Thyroid gland (tissue), 4 donors: ENCODE measurements around the gene APOF.

Source experiments
- CTCF ChIP-seq, 6 experiments: fragments of 200-600 bp in 3 of 6; fragments of 450-650 bp in 3 of 6; sonication (generic) in 3 of 6; IDR thresholded peaks; one replicate each; pipeline ENCODE4 v1.5.1; 2016 to 2019; ENCODE audit warnings: antibody characterized with exemption in 6 of 6, mild to moderate bottlenecking in 2 of 6, inconsistent platforms in 1 of 6, moderate library complexity in 1 of 6
- POLR2A ChIP-seq, 2 donors: fragments of 450-650 bp; IDR thresholded peaks; one replicate each; pipeline ENCODE4 v1.6.1; 2017; ENCODE audit warnings: antibody characterized with exemption in 2 of 2, mild to moderate bottlenecking in 2 of 2, moderate library complexity in 1 of 2

DNA sequence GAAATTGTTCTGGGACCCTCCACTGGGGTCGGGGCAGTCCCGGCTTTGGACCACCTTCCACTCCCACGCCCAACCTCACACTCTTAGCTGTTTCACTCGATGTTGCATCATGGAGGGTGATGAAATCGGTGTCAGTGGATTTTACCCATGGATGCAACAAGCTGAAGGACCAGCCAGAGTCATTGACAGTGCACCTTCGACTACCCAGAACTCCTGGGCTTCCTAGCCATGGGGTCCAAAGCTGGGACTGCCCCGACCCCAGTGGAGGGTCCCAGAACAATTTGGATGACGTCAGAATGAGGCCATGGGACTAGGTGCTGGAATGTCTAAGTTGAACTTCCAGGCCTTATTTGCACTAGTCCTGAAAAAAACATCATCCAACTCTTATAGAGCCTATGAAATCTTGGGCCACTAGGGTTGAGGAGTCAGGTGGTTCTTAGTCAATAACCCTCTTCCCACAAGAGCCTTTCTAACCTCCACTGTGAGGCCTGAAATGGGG lies 24.9 kb downstream of the APOF start:
- TF ChIP-seq POLR2A (IDR thresholded peaks at IDR 0.05) (no peak), CTCF (IDR thresholded peaks at IDR 0.05) (no peak)
